Mucosa of rectum (tissue), 2 donors: Measurements from ENCODE around the gene KCNT1.

Experiments used
- H3K27ac ChIP-seq, 2 donors: one replicate each; pipeline ENCODE4 v1.7.0; 2013; ENCODE audit warnings: inconsistent platforms in 2 of 2, low read depth in 2 of 2, low read length in 2 of 2
- H3K27me3 ChIP-seq, 2 donors: one replicate each; pipeline ENCODE4 v1.7.0; 2013; ENCODE audit warnings: low read length in 2 of 2; ENCODE audit not compliant: control insufficient read depth in 2 of 2, insufficient read depth in 2 of 2
- H3K36me3 ChIP-seq, 2 donors: one replicate each; pipeline ENCODE4 v1.7.0; 2013; ENCODE audit warnings: low read length in 2 of 2; ENCODE audit not compliant: control insufficient read depth in 2 of 2, insufficient read depth in 2 of 2
- H3K4me1 ChIP-seq, 2 donors: one replicate each; pipeline ENCODE4 v1.7.0; 2013; ENCODE audit warnings: low read length in 2 of 2, mild to moderate bottlenecking in 1 of 2; ENCODE audit not compliant: control insufficient read depth in 2 of 2, insufficient read depth in 2 of 2
- H3K4me3 ChIP-seq, 2 donors: one replicate each; pipeline ENCODE4 v1.7.0; 2013; ENCODE audit warnings: low read length in 2 of 2
- H3K9ac ChIP-seq, 2 donors: one replicate each; pipeline ENCODE4 v1.7.0; 2013; ENCODE audit warnings: low read length in 2 of 2, low read depth in 1 of 2, mild to moderate bottlenecking in 1 of 2
- H3K9me3 ChIP-seq, 2 donors: one replicate each; pipeline ENCODE4 v1.7.0; 2013; ENCODE audit warnings: low read length in 2 of 2; ENCODE audit not compliant: control insufficient read depth in 2 of 2
- donor health status: healthy.
- donor health status: Normal muscosa, but diverticular disease.

Gene KCNT1

DNA sequence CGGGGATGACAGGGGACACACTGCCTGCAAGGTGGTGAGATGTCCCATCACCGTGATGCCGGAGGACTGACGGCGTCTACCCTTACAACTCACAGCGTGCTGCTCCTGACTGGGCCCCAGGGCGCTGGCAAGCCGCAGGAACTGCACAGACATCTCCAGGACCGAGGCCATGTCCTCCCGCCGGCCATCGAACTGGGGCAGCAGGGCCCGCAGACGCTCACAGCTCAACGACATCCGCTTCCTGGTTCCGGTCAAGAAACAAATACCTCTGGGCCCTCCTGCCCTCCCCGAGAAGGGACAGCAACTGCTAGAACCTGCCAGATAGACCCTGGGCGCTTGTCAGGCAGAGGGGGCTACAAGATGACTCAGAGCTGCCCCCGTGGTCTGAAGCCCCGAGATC, 3.7 kb upstream of the KCNT1 start:
- Histone ChIP-seq H3K27ac (no peak overlapping the region), H3K4me1 (no peaks in the 10 kb centered on the region), H3K4me3 (no peak overlapping the region), H3K36me3 (no peaks in the 10 kb centered on the region), H3K9ac (no peak overlapping the region), H3K27me3 (peaks cover 3 to 7% of the 10 kb centered on the region in 2 donors), H3K9me3 (no peaks in the 10 kb centered on the region)

DNA sequence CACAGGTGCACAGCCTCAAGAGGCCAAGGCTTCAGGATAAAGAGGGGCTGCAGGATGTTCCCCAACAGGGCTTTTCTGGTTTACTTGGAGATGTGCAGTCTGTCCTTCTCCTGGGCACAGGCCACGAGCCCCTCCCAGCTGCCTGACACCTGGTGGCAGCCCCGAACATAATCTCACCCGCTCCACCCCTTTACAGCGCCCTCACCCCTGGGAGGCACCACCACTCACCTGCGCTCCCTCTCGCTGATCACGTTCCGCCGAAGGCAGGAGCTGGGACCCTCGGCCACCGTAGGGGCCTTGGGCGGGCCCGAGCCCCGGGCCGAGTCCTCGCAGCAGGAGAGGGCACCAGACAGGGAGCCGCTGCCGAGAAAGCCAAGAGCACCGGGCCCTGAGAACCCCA, 3.2 kb upstream of the KCNT1 start:
- H3K4me3 ChIP-seq = no peak overlapping the region
- H3K27me3 ChIP-seq = peaks cover 3 to 10% of the 10 kb centered on the region in 2 donors
- no peaks in the 10 kb centered on the region for H3K9me3 ChIP-seq
- no peaks in the 10 kb centered on the region for H3K36me3 ChIP-seq
- H3K27ac ChIP-seq = no peak overlapping the region
- H3K9ac ChIP-seq = no peak overlapping the region
- no peaks in the 10 kb centered on the region for H3K4me1 ChIP-seq

DNA sequence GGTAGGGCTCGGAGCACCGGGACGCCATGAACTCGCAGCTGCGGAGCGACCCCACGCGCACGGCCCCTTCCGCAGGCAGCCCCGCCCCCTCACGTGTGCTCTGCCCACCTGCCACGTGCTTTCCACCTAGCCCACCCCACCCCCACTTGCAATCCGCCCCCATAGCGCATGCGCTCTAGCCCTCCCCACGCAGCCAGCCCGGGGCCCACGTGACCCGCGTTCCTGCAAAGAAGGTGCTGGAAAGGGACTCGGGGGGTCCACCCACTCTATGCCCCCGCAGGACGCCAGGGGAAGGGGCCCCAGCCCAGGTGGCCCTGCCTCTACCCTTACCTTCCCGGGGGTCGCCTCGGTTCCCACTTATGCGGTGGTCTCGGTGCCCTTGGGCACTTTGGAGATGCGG, 2.5 kb upstream of the KCNT1 start, which contains the start of gene SOHLH1:
Gene SOHLH1, minus strand, starts transcription at position 42 of the 400 bp plus-strand sequence. Its CDS starts 14 bp downstream, at position 28.
- H3K4me3 ChIP-seq = no peak within 1 kb of the TSS
- no peak within 1 kb of the TSS for H3K9ac ChIP-seq
- no peaks in the 10 kb centered on the region for H3K36me3 ChIP-seq
- H3K27me3 ChIP-seq = peaks cover 3 to 10% of the 10 kb centered on the region in 2 donors
- no peaks in the 10 kb centered on the region for H3K9me3 ChIP-seq
- no peak within 1 kb of the TSS for H3K27ac ChIP-seq
- H3K4me1 ChIP-seq = no peaks in the 10 kb centered on the region

DNA sequence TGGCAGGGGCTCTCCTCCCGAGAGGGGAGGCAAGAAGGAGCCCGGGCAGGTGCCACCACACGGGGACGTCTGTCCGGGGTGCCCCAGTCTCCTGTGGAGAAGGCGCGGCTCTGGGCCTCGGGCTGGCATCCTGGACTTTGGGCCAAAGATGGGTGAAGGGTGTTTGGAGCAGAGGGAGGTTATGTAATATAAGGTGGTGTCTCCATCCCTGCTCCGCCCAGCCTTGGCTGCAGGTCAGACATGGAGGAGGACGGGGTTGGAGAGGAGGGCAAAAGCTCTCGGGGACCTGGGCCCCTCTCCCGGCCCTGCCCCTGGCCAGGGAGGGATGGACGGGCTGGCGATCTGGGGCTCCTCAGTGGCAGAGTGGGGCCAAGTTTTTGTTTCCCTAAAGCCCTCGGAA, 1.5 kb upstream of the KCNT1 start:
- peaks cover 3 to 10% of the 10 kb centered on the region in 2 donors for H3K27me3 ChIP-seq
- H3K9me3 ChIP-seq = no peaks in the 10 kb centered on the region
- no peaks in the 10 kb centered on the region for H3K36me3 ChIP-seq
- H3K9ac ChIP-seq = no peak overlapping the region
- H3K4me1 ChIP-seq = no peaks in the 10 kb centered on the region
- H3K27ac ChIP-seq = no peak overlapping the region
- H3K4me3 ChIP-seq = no peak overlapping the region

DNA sequence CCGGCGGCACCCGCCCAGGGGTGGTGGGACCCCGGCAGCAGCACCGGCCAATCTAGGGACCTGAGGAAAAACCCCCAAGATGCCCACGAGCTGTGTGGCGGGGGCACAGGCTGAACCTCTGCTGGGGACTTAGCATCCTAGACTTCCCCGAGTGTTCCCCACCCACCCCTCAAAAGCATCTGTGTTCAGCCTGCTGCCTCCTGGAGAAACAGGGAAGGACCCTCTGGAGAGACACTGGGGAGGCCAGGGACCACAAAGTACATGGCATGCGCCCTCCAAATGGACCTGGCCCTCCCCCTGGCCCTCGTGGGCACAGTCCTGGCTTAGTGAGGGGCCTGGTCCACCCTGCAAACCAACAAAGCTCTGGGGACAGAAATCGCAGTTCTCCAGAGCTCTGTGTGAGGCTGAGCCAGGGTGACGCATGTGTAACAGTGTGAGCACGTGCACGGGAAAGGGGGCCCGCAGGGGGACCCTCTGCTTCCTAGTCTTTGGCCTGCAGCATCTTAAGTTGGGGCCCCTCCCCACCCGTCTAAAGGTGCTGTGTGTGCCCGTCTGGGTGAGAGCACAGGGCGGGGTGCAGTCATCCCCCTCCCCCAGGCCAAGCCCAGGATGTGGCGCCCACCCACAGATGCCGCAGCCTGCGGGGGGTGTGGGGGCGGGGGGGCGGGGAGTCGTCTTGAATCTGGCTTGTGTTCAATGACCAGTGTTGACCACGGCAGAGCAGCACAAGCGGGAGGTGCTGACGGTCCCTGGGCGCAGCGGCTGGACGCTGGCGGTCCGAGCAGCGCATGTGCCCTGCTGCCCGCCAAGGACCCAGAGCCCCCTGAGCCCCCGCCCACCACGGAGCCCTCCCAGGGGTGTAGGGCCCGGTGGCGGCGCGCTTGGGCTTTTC, 672 bp upstream of the KCNT1 start:
- H3K4me1 ChIP-seq = no peaks in the 10 kb centered on the region
- no peaks in the 10 kb centered on the region for H3K9me3 ChIP-seq
- no peak overlapping the region for H3K9ac ChIP-seq
- no peaks in the 10 kb centered on the region for H3K36me3 ChIP-seq
- H3K27me3 ChIP-seq = peaks cover 6 to 8% of the 10 kb centered on the region in 2 donors
- no peak overlapping the region for H3K4me3 ChIP-seq
- no peak overlapping the region for H3K27ac ChIP-seq

DNA sequence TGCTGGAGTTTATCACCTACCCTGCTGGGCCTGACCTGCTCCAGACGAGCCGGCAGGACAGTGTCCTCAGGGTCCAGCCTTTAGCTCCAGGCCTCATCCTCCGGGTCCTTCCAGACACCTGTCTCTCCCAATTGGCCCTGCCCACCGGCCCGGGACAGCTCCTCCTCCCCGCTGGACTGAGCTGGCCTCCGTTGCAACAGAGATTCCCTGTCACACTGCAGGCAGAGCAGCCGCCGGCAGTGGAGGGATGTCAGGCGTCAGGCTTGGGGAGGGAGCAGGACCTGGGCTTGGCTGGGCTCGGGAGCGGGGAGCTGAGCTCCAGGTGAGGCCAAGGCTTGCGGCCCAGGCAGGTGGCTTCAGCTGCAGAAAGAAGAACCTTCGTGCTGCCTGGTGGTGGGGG, 1.7 kb downstream of the KCNT1 start:
- H3K27ac ChIP-seq = no peak overlapping the region
- H3K4me3 ChIP-seq = no peak overlapping the region
- H3K9me3 ChIP-seq = no peaks in the 10 kb centered on the region
- peaks cover 6 to 8% of the 10 kb centered on the region in 2 donors for H3K27me3 ChIP-seq
- H3K36me3 ChIP-seq = no peaks in the 10 kb centered on the region
- no peaks in the 10 kb centered on the region for H3K4me1 ChIP-seq
- H3K9ac ChIP-seq = no peak overlapping the region

DNA sequence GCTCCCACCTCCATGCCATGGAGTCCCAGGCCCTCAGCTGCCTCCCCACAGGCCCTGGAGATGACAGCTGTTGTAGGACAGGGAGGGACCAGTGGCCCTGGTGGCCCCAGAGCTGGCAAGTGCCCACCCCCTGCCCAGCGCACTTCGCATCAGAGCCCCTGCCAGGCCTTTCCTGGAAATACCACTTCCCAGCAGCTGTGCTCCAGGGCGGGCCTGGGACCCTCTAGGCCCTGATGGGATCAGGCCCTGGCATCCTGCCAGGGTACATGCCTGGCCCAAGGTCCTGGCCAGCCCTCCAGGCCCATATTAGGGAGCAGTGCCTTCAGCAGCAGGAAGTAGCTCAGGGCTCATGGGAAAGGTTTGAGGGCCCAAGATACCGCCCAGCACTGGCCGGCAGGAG, 2.5 kb downstream of the KCNT1 start:
- Histone ChIP-seq H3K4me3 (no peak overlapping the region), H3K27me3 (peaks cover 6 to 8% of the 10 kb centered on the region in 2 donors), H3K9ac (no peak overlapping the region)

DNA sequence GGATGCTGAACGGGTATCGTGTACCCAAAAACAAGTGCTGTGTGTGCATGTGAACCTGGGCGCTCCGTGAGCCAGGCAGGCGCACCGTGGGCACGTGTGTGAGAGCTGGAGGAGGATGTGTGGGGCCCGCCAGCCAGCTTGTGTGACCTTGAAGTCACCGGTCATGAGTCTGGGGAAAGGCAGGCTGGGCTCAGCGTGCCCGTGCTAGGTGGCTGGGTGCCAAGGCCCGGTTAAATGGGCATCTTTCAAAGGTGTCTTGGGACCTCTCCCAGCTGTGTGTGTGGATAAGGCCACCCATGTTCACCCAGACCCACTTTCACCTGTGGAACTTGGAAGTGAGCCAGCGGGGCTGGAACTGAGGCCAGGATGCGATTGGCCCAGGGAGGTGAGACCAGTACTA, 3.4 kb downstream of the KCNT1 start:
- H3K9me3 ChIP-seq = no peaks in the 10 kb centered on the region
- H3K4me3 ChIP-seq = no peak overlapping the region
- no peaks in the 10 kb centered on the region for H3K4me1 ChIP-seq
- H3K27me3 ChIP-seq = peaks cover 6 to 8% of the 10 kb centered on the region in 2 donors
- no peak overlapping the region for H3K27ac ChIP-seq
- no peaks in the 10 kb centered on the region for H3K36me3 ChIP-seq
- H3K9ac ChIP-seq = no peak overlapping the region

More for the DNA sequence above, 2.5 kb downstream of the KCNT1 start:
- Histone ChIP-seq H3K36me3 (no peaks in the 10 kb centered on the region), H3K4me1 (no peaks in the 10 kb centered on the region), H3K27ac (no peak overlapping the region), H3K9me3 (no peaks in the 10 kb centered on the region)

DNA sequence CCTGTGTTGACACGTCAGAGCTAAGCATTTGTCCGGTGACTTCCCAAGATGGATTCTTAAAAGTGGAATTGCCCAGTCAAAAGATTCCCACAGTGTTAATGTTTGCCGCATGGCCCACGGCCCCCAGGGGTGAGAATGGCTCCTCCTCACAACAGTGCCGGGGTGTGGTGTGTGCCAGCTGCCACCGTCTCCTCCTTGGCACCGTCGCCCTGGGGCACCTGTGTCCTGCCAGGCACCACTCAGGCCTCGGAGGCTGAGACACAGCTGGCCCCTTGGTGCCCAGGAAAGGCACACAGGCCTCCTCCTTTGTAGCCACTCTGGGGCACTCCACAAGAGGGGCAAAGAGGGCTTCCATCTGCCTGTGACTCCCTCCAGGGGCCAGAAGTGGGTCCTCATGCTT, 4.3 kb downstream of the KCNT1 start:
- no peak overlapping the region for H3K4me3 ChIP-seq
- no peak overlapping the region for H3K9ac ChIP-seq
- H3K27ac ChIP-seq = no peak overlapping the region
- no peaks in the 10 kb centered on the region for H3K9me3 ChIP-seq
- H3K4me1 ChIP-seq = no peaks in the 10 kb centered on the region
- no peaks in the 10 kb centered on the region for H3K36me3 ChIP-seq
- H3K27me3 ChIP-seq = peaks cover 6 to 8% of the 10 kb centered on the region in 2 donors

DNA sequence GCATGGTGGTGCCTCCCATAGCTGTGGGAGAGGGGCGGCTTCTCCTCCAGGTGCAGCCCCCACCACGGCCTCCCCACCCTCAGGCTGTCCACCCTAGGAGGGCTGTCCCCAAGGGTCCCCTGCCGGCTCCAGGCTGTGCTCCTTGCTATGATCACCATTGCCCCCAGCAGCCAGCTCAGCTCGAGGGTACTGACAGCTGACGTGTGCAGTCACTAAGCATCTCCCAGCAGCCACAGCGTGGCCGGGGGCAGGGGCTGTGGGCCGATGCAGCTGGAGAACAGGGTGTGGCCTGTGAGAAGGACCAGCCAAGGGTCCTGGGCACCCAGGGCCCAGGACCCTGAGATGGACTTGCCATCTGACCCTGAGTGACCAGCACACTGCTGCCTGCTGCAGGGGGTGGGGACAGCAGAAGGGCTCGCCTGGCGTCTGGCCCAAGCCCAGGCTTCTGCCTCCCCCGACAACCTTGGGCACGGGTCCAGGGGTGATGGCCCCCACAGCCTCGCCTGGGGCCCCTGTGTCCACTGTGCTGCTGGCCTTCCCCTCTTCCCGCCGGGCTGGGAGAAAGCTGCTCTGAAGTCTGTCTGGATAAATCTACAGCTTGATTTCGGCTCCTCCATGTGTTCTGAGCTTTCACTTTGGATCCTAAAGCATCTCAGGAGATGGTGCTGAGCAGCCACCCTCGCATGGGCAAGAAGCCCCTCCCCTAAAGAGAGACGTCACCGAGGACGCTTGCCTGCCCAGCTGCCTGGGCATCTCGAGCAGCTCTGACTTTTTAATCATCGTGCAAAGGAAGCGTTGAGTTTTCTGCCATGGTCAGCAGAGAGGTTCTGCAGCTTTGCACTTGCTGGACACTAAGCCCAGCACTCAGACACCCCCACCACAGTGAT, 5.5 kb downstream of the KCNT1 start:
- H3K4me1 ChIP-seq = no peaks in the 10 kb centered on the region
- H3K36me3 ChIP-seq = no peaks in the 10 kb centered on the region
- peaks cover 4 to 8% of the 10 kb centered on the region in 2 donors for H3K27me3 ChIP-seq
- H3K27ac ChIP-seq = no peak overlapping the region
- H3K4me3 ChIP-seq = no peak overlapping the region
- no peaks in the 10 kb centered on the region for H3K9me3 ChIP-seq
- no peak overlapping the region for H3K9ac ChIP-seq
